ENCODE data around the gene CCDC150. TPM values are rescaled to one million over a fixed set of nuclear protein-coding genes. Genes with fewer than 3 reads are reported as not detected.
"Not testable (repeated sequence)": the region's sequence is repeated elsewhere in the genome, so short reads cannot be mapped to it uniquely, and the experiment has no call there.

CCDC150 gene
- total RNA-seq, 2 experiments from 2014 or later: 10.4 to 13.8 TPM

- no peak overlapping the region for H3K4me3 Mint-ChIP-seq
These were observed 39.9 kb downstream of the CCDC150 start for GRCh38 chr2:196679368-196679767.

GRCh38 chr2:196681510-196681909, 42.0 kb downstream of the CCDC150 start:
- intact Hi-C loops (cut with micrococcal nuclease): no loop called here
- peaks cover 10% of the 10 kb centered on the region for H3K9me3 Mint-ChIP-seq

More at GRCh38 chr2:196679368-196679767, 39.9 kb downstream of the CCDC150 start:
- Mint-ChIP-seq H3K27ac (no peak overlapping the region), H3K36me3 (ENCODE audit: low read depth) (peaks cover 4% of the 10 kb centered on the region), H3K9me3 (peaks cover 4% of the 10 kb centered on the region), H3K27me3 (no peaks in the 10 kb centered on the region), H3K4me1 (ENCODE audit: low read depth) (no peaks in the 10 kb centered on the region)
- intact Hi-C loops (cut with micrococcal nuclease): no loop called here
- TF ChIP-seq CTCF (IDR thresholded peaks at IDR 0.05): no peak
- ChIA-PET POLR2A (no interaction called here), CTCF (no interaction called here)
- no peak for DNase-seq
- no peak for ATAC-seq

GRCh38 chr2:196685792-196686191, 46.3 kb downstream of the CCDC150 start:
- Mint-ChIP-seq H3K27me3 (no peaks in the 10 kb centered on the region), H3K27ac (no peak overlapping the region), H3K36me3 (ENCODE audit: low read depth) (peaks cover 6% of the 10 kb centered on the region), H3K4me1 (ENCODE audit: low read depth) (no peaks in the 10 kb centered on the region), H3K4me3 (no peak overlapping the region), H3K9me3 (peaks cover 20% of the 10 kb centered on the region)
- DNase-seq: no peak
- no peak for TF ChIP-seq CTCF (IDR thresholded peaks at IDR 0.05)
- POLR2A ChIA-PET: no interaction called here
- ATAC-seq: no peak
- CTCF ChIA-PET: interaction anchor here (1.0 kb wide), 1 partner anchor 65 kb away, joined by 3 read pairs; no protein-coding TSS in a partner anchor
- intact Hi-C loops (cut with micrococcal nuclease): no loop called here

More at GRCh38 chr2:196681510-196681909, 42.0 kb downstream of the CCDC150 start:
- Mint-ChIP-seq H3K36me3 (ENCODE audit: low read depth) (peaks cover under 1% of the 10 kb centered on the region), H3K27ac (no peak overlapping the region), H3K4me1 (ENCODE audit: low read depth) (no peaks in the 10 kb centered on the region), H3K4me3 (no peak overlapping the region), H3K27me3 (no peaks in the 10 kb centered on the region)
- POLR2A ChIA-PET: no interaction called here
- TF ChIP-seq CTCF (IDR thresholded peaks at IDR 0.05): no peak
- CTCF ChIA-PET: no interaction called here
- DNase-seq (no peak), ATAC-seq (no peak)

GRCh38 chr2:196686737-196687136, 47.2 kb downstream of the CCDC150 start:
- POLR2A ChIA-PET: interaction anchor here (1.5 kb wide), 1 partner anchor 48 kb away, joined by 4 read pairs; the partner anchor contains the start of gene CCDC150
- H3K27ac Mint-ChIP-seq; H3K4me1 Mint-ChIP-seq (ENCODE audit: low read depth); ATAC-seq; H3K27me3 Mint-ChIP-seq; DNase-seq; CTCF ChIA-PET; H3K36me3 Mint-ChIP-seq (ENCODE audit: low read depth); H3K4me3 Mint-ChIP-seq; intact Hi-C loops (cut with micrococcal nuclease): not testable (repeated sequence)
- peaks cover 20% of the 10 kb centered on the region for H3K9me3 Mint-ChIP-seq

- H3K27me3 Mint-ChIP-seq: no peaks in the 10 kb centered on the region
- ATAC-seq (no peak), DNase-seq (no peak)
- ChIA-PET POLR2A (no interaction called here), CTCF (no interaction called here)
- intact Hi-C loops (cut with micrococcal nuclease): no loop called here
- H3K27ac Mint-ChIP-seq: no peak overlapping the region
- H3K4me3 Mint-ChIP-seq: no peak overlapping the region
- no peaks in the 10 kb centered on the region for H3K4me1 Mint-ChIP-seq (ENCODE audit: low read depth)
- H3K36me3 Mint-ChIP-seq (ENCODE audit: low read depth): no peaks in the 10 kb centered on the region
- no peak for TF ChIP-seq CTCF (IDR thresholded peaks at IDR 0.05)
- H3K9me3 Mint-ChIP-seq: no peaks in the 10 kb centered on the region
These were observed 57.0 kb downstream of the CCDC150 start for GRCh38 chr2:196696423-196697079.

Data from activated CD8-positive, alpha-beta T cell treated with anti-CD3 and anti-CD28 coated beads for 36 hours (primary cell).